NCI-H1417 (cell line): ENCODE results near the gene PRKCI.
"Not testable (repeated sequence)": the region's sequence is repeated elsewhere in the genome, so short reads cannot be mapped to it uniquely, and the experiment has no call there.

Experiments used
- DNase-seq, 3 experiments: peaks; one replicate each; lab custom pipeline; 2025; lab: John Stamatoyannopoulos, UW

Gene PRKCI

DNA sequence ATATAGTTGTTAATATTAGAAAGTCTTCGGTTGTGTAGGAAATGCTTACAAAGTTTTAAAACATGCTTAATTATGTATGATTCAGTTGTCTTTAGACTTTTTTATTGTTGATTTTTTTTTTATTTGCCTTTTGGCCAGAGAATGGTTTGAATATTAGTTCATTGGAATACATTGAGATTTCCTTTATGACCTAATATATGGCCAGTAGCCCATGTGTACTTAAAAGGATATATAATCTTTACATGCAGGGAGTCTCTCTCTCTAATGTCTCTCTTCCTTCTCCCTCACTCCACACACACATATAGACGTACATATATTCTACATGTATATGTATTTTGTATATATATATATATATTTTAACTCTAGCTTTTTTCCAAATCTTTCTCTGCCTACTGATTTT is 68.0 kb downstream of the PRKCI start:
- no peak for DNase-seq

DNA sequence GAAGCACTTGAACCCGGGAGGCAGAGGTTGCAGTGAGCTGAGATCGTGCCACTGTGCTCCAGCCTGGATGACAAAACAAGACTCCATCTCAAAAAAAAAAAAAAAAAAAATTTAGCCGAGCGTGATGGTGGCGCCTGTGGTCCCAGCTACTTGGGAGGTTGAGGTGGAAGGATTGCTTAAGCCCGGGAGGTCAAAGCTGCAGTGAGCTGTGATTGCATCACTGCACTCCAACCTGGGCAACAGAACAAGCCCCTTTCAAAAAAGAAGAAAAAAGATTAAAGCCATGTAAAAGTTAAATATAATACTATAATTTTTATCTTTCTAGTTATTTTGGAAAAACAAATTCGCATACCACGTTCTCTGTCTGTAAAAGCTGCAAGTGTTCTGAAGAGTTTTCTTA is 73.4 kb downstream of the PRKCI start:
- DNase-seq = no peak

DNA sequence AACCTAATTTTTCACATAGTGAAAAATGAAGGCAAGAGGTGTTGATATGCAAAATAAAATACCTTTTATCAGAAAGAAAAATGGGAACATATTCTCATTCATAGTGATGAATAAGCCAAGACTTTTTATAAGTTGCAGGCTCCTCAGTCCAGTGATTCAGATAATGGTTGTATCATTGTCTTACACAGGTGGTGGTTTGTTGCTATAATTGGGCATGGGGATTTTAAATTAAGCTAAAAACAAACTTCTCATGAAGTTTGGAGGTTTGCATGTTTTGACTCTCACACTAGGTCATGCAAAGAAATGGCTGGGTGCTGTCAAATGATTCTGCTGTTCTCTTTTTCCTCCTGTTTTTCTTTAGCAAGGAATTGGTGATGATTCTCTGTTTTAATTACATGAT is 74.5 kb downstream of the PRKCI start:
- no peak for DNase-seq

DNA sequence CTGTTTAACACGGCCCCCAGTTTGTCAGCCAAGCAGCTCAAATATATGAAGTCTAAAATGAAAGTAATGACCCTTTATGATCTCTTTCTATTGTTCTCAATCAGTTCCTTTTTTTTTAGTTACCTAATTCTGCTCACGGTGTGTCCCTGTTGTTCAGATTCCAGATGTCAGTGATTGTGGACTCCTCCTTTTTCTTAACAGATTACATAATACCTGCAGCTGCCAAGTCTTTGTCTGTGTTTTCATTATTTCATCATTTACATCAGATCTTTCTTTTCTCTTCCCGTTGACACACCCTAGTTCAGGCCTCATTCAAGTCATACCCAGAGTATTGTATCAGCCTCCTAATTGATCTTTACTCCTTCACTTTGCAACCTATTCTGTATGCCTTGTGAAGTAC is 79.2 kb downstream of the PRKCI start:
- peak in 1 of 3 experiments; percentile 33 for DNase-seq

DNA sequence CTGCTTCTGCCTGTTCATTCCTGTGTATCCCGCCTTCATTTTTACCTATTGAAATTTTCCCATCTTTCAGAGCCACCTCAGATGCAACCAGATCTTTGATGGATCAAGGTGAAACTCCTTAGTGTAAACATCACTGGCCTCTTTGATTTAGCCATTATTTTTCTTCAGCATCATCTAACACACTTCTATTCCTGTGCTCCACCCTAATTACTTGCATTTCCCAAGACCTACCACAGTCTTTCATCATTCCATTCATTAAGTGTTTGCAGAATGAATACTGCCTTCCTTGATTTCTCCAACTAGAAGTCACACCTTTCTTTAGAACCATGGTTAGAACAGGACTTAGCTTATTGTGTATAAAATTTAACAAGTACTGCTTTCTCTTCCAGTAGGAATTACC is 79.8 kb downstream of the PRKCI start:
- no peak for DNase-seq

DNA sequence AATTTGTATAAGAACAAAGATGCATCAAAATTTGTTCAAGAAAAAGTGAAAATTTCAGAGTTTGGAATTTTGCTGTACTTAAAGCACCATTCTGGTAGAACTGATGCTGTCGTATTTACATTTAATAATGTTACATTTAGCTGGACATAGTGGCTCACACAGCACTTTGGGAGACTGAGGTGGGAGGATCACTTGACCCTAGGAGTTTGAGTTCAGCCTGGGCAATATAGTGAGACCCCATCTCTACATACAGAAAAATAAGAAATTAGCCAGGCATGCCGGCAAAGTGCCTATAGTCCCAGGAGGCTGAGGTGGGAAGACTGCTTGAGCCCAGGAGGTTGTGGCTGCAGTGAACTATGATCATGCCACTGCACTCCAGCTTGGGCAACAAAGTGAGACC is 83.8 kb downstream of the PRKCI start:
- DNase-seq = no peak

DNA sequence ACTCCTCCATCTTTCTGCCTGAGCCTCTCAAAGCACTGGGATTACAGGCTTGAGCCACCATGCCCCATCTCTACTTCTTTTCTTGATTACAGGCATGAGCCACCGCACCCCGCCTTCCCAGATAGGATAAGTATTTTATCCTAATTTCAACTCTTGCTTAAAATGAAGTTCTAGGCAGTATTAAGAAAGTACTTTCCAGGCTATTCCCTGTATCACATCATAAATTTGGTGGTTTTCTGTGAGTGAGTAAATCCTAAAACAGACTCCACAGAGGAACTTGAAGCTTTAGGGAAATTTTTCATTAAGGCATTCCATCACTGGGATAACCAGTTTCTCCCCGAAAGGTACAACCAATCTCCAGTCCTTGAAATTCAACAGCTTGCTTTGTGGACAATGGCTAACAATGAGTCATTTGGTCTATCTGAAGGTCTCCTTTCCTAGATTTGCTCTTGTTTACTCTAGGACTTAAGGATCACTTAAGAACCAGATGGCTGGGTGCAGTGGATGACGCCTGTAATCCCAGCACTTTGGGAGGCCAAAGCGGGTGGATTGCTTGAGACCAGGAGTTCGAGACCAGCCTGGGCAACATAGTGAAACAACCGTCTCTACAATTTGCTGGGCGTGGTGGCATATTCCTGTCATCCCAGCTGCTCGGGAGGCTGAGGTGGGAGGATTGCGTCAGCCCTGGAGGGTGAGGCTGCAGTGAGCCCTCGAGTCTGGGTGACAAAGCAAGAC is 85.6 kb downstream of the PRKCI start:
- peak in 2 of 3 experiments; percentile 28 to 38 for DNase-seq

DNA sequence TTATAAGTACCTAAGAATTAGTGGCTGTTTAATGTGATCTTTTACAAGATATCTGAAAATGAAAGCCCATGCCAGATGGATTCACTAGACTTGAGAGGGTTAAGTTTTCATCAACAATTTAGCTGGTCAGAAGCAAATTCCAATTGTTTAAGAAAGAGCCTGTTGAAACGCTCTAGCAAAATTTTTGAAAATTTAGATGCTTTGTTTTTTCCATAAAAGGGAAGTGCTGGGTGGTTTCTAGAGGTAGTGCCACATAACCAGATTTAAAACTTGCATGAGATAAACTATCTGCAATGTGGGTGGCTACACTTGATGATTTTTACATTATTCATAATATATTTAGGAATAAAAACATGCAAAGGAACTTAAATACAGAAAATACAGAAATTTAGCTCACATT is 86.8 kb downstream of the PRKCI start:
- no peak for DNase-seq

DNA sequence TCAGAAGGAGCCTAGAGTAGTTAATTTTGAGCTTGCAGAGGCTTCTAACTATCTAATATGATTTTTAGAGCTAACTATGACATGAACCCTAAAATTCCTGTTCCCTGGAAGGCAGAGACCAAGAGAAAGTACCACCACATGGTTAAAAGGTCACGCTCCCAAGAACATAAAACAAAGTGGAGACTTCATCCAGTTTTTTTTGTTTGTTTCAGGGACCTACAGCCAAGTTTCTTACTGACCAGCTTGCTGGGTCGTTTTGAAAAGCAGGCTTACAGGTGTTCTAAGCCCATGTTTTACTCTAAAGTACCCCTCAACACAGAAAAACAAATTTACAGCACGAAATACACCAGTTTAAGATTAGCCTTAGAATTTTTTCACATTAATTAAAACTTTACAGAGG is 95.7 kb downstream of the PRKCI start:
- no peak for DNase-seq

DNA sequence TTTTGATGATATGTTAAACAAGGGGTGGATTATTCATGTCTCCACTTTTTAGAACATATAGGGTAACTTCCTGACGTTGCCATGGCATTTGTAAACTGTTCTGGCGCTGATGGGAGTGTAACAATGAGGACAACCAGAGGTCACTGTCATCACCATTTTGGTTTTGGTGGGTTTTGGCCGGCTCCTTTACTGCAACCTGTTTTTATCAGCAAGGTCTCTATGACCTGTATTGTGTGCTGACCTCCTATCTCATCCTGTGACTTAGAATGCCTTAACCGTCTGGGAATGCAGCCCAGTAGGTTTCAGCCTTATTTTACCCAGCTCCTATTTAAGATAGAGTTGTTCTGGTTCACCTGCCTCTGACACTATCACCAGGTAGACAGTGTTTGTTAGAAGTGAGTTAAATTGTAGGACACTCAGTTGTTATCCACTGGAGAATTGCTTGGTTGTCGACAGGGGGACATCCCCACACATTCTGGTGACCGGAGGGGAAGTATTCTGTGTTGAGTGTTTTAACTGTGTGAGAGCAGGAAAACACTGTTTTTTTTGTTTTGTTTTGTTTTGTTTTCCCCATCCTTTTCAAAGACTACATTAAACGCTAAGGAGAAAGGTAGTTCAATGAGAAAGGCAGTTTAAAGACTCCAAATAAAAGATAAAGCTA is 98.4 kb downstream of the PRKCI start:
- no peak for DNase-seq

DNA sequence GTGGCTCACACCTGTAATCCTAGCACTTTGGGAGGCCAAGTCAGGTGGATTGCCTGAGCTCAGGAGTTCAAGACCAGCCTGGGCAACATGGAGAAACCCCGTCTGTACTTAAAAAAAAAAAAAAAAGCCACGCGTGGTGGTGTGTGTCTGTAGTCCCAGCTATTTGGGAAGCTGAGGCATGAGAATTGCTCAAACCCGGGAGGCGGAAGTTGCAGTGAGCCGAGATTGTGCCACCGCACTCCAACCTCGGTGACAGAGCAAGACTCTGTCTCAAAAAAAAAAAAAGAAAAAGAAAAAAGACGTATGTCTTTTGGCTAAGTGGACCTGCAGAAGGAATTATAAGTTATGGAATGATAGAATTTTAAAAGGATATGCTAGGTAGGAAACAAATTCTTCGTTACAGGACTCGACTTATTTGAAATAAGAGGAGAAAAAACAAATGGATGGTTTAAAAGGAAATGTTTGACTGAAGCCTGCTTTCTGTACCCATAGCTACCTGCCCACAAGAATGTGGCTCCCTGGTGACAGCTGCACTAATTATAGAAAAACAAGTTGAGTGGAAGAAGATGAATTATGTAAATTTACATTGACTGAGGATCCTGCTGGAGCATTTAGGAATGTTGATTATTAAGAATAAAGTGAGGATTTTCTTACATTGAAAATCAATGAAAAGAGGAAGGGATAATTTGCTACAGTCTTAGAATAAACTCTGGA is 99.3 kb downstream of the PRKCI start:
- DNase-seq = peak in 1 of 3 experiments; percentile 40

DNA sequence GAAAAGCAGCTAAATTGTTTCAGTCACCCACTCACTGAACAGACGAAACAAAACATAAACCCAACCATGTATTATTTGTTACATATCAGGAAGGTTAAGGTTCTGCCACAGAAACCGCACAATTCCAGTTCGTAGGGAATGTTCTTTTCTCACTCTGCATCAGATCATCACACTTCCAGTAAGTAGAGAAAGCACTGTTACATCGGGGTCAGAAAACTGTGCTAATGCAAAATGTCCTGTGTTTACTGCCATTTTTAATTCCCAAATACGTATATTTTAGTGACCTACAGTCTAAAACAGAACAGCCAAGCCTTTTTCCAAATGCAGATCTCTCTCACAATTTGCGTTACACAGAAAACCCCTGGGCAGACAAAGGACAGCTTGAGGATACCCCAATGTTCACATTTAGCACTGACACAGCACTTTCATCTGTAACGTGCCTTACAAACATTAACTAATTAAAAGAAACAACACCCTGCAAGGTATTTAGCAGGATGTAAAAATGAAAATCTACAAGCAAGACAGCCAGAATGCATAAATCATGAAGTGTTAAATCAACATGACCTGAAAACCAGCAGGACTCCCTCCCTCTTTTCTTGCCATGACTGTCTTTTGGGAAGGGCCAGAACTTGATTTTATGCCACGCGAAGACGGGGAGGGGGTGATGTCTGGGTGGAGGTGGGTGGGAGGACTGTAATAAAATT is 100.5 kb downstream of the PRKCI start:
- DNase-seq = peak in 1 of 3 experiments; percentile 36

DNA sequence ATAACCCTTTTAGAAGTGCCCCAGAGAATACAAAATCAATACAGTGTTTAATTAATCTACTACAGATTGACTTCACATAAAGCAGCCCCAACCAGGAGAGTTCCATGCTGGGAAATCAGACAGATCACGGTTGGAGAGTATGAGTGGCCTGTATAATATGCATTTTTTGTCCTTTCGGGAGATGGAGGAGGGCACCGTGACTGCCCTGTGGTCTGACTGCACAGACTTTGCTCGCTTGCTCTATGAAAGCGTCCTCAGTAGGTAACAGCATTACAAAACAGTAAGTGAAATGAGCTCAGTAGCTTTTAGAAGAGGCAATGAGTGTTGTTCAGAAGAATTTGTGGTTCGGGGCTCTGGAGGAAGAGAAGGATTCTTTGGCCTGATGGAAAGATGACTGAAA is 101.1 kb downstream of the PRKCI start:
- no peak for DNase-seq

DNA sequence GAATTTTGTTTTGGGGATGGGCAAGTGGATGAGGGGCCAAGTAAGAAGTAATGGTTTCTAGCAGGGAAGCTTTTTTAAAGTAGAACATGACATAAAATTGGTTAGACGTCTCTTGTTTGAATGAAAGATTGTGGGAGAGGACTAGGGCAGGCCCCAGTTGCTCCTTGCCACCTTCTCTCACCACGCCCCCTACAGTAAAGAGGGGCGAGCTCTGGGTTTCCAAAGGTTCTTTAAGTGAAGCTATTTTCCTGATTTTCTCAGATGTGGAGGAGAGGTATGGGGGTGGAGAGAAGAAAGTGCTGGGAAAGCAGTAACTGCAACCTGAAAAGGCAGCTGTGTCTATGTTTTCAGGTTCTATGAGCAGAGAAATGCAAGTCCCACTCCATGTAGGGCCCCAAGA is 102.7 kb downstream of the PRKCI start:
- no peak for DNase-seq

DNA sequence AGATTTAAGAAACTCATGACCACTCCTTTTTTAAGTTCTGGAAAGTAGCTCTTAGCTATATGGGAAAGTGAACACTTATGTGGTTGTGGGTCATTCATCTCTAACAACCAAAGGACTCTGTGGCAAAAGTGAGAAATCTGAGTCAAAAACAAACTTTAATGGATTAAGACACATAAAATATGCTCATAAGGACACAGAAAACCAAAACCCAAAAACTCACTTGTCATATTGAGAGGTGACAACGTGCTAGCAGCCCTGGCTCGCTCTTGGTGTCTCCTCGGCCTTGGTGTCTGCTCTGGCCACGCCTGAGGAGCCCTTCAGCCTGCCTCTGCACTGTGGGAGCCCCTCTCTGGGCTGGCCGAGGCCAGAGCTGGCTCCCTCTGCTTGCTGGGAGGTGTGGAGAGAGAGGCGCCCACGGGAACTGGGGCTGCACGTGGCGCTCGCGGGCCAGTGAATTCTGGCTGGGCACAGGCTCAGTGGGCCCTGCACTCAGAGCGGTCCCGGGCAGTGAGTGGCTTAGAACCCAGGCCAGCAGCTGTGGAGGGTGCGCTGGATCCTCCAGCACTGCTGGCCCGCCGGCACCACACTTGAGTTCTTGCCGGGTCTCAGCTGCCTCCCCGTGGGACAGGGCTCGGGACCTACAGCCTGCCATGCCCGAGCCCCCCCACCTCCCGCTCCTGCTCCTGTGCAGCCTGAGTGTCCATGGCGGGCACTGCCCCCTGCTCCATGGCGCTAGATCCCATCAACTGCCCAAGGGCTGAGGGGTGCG is 105.0 kb downstream of the PRKCI start:
- no peak for DNase-seq

DNA sequence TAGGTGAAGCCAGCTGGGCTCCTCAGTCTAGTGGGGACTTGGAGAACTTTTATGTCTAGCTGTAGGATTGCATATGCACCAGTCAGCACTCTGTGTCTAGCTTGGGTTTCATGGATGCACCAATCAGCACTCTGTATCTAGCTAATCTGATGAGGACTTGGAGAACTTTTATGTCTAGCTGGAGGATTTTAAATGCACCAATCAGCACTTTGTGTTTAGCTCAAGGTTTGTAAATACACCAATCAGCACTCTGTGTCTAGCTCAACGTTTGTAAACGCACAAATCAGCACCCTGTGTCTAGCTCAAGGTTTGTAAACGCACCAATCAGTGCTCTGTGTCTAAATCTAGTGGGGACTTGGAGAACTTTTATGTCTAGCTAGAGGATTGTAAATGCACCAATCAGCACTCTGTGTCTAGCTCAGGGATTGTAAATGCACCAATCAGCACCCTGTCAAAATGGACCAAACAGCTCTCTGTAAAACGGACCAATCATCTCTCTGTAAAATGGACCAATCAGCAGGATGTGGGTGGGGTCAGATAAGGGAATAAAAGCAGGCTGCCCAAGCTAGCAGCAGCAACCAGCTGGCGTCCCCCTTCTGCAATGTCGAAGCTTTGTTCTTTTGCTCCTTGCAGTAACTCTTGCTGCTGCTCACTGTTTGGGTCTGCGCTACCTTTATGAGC is 105.8 kb downstream of the PRKCI start:
- not testable (repeated sequence) for DNase-seq

DNA sequence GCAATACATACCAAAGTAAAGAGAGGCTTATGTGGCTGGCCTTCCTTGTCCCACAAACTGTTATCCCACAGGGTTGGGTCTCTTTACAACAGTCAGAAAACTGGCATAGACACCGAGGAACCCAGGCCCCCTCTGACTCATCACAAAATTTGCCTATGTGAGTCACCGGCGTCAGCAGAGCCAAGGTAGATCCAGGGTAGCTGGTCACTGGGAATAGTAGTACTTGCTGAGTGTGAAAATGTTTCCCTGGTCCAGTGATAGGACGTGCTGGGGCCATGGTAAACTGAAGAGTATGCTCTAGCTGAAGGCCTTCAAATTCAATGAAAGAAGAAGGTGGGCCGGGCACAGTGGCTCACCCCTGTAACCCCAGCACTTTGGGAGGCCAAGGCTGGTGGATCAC is 108.1 kb downstream of the PRKCI start:
- DNase-seq = no peak

DNA sequence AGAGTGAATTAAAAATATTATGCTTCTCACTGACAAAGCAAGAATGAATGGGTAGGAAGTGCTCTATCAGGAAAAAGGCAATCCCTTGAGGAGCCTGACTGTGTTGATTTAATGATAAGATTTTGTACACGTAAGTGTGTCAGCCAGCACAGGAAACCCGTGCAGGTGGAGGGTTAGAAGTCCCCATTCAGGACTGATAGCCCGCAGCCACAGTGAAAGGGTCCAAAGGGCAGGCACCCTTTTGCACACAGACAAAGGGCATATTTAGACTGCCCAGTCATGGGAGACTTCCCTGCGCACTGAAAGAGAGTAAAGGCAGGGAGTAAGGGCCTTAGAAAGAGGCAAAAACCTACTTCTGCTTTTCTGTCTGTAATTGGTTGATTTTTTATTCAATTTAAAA is 108.9 kb downstream of the PRKCI start:
- DNase-seq = no peak

DNA sequence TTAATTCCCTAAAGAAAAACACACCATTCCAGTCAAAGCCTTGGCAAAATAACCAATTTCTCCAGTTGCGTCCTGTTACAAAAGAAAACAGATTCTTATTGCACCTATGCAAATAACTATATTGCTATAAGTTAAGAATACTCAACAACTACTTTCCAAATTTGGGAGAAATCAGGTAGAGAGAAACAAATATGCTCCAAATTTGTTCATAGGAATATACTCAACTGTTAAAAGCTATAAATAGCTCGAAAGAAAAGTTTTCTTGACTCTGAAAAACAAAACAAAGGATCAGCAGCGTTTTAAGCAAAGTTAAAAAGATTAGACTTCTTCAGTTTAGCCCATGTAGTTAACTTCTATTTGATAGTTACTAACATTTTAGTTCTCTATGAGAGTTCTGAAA is 115.2 kb downstream of the PRKCI start:
- no peak for DNase-seq

DNA sequence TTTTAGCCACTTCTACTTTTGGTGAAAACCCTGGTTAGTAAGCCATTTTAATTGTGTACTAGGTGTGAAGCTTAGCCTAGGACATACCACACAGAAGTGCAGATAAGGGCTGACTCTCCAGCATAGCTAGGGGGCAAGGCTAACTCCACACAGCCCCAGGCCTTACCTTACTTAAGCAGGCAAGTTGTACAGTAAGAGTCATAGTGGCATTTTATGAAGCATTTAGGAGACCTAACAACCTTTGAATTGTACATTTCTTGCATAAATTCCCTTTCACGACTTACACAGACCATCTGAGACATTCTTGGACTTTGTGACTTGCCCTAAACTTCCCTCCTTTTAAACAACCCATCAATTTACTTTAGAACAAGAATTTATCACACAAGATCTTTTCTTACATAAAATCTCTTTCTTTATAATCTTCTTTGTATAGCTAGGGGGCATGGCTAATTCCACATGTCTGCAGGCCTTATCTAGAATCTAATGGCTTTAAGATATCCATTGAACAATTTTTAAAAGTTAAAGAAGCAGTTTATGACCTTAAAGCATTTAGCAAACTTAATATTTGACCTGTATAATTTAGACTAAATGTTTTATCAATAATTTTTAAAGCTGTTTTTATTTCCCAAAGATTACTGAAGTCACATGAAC is 116.6 kb downstream of the PRKCI start:
- DNase-seq = no peak

DNA sequence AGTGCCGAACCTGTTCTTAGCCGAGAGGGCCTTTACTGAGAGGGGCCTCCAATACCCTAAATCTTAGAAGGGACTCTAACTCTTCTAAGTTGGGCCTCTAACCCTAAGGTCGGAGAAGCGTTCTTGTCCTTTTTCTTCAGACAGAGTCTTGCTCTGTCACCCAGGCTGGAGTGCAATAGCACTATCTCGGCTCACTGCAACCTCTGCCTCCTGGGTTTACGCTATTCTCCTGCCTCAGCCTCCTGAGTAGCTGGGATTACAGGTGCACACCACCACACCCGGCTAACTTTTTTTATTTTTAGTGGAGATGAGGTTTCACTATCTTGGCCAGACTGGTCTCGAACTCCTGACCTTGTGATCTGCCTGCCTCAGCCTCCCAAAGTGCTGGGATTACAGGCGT is 120.0 kb downstream of the PRKCI start:
- not testable (repeated sequence) for DNase-seq
